Astrocyte (in vitro differentiated cells and primary cell): ENCODE results near the gene CELA2B. TPM values are rescaled to one million over a fixed set of nuclear protein-coding genes. Genes with fewer than 3 reads are reported as not detected.
A peak's percentile ranks its signal among the peaks of the same experiment; 100 is the strongest.
"Not testable (repeated sequence)": the region's sequence is repeated elsewhere in the genome, so short reads cannot be mapped to it uniquely, and the experiment has no call there.

Experiments
- DNase-seq: peaks from one replicate; pipeline ENCODE4 v3.0.0-alpha.2; 2010; ENCODE audit warnings: low read depth
- FAIRE-seq: peaks from 2 replicates; lab custom pipeline; 2011; peaks lifted over from hg19 to GRCh38; lab: Jason Lieb, UNC
- H2AFZ ChIP-seq: 2 replicates; pipeline ENCODE4 v1.6.0; 2012; ENCODE audit warnings: low read depth, low read length, inconsistent platforms
- H3K27ac ChIP-seq: 2 replicates; pipeline ENCODE4 v1.5.1; 2011; ENCODE audit warnings: low read depth, low read length, inconsistent platforms
- H3K27me3 ChIP-seq: 2 replicates; pipeline ENCODE4 v1.6.0; 2011; ENCODE audit warnings: low read length, inconsistent platforms; ENCODE audit not compliant: insufficient read depth
- H3K36me3 ChIP-seq: 2 replicates; pipeline ENCODE4 v1.5.1; 2011; ENCODE audit warnings: low read length, inconsistent platforms; ENCODE audit not compliant: insufficient read depth
- H3K4me1 ChIP-seq: 2 replicates; pipeline ENCODE4 v1.5.1; 2011; ENCODE audit warnings: low read length, inconsistent platforms; ENCODE audit not compliant: insufficient read depth
- H3K4me2 ChIP-seq: 2 replicates; pipeline ENCODE4 v1.6.0; 2012; ENCODE audit warnings: low read length, inconsistent platforms
- H3K4me3 ChIP-seq: 2 replicates; pipeline ENCODE4 v1.5.1; 2011; ENCODE audit warnings: low read depth, mild to moderate bottlenecking, low read length, inconsistent platforms; ENCODE audit not compliant: insufficient read depth
- H3K79me2 ChIP-seq: 2 replicates; pipeline ENCODE4 v1.6.0; 2012; ENCODE audit warnings: mild to moderate bottlenecking, low read length, inconsistent platforms; ENCODE audit not compliant: insufficient read depth
- H3K9ac ChIP-seq: 2 replicates; pipeline ENCODE4 v1.6.0; 2012; ENCODE audit warnings: mild to moderate bottlenecking, low read length, inconsistent platforms
- H3K9me3 ChIP-seq: 2 replicates; pipeline ENCODE4 v1.5.1; 2012; ENCODE audit warnings: low read depth, mild to moderate bottlenecking, low read length, inconsistent platforms; ENCODE audit not compliant: insufficient read depth
- H4K20me1 ChIP-seq: 2 replicates; pipeline ENCODE4 v1.6.0; 2012; ENCODE audit warnings: low read length, inconsistent platforms; ENCODE audit not compliant: insufficient read depth
- H3K27ac Mint-ChIP-seq: one replicate; pipeline ENCODE4 v1.8.0; 2021; ENCODE audit warnings: mild to moderate bottlenecking, mixed read lengths; ENCODE audit not compliant: unreplicated experiment
- H3K27me3 Mint-ChIP-seq: one replicate; pipeline ENCODE4 v1.8.0; 2021; ENCODE audit warnings: low read depth, mixed read lengths; ENCODE audit not compliant: unreplicated experiment
- H3K36me3 Mint-ChIP-seq: one replicate; pipeline ENCODE4 v1.8.0; 2021; ENCODE audit warnings: low read depth, mixed read lengths; ENCODE audit not compliant: unreplicated experiment
- H3K4me1 Mint-ChIP-seq: one replicate; pipeline ENCODE4 v1.8.0; 2021; ENCODE audit warnings: low read depth, mixed read lengths; ENCODE audit not compliant: unreplicated experiment
- H3K4me3 Mint-ChIP-seq: one replicate; pipeline ENCODE4 v1.8.0; 2021; ENCODE audit warnings: mild to moderate bottlenecking, moderate library complexity, mixed read lengths; ENCODE audit not compliant: unreplicated experiment
- H3K9me3 Mint-ChIP-seq: one replicate; pipeline ENCODE4 v1.8.0; 2021; ENCODE audit warnings: mild to moderate bottlenecking, mixed read lengths; ENCODE audit not compliant: unreplicated experiment
- CTCF ChIP-seq: IDR thresholded peaks from 2 replicates; pipeline ENCODE4 v1.5.1; 2011; ENCODE audit warnings: low read depth, mild to moderate bottlenecking, inconsistent platforms, low read length, moderate library complexity; ENCODE audit not compliant: insufficient read depth
- EZH2 ChIP-seq: IDR thresholded peaks from 2 replicates; pipeline ENCODE4 v1.6.1; 2012; ENCODE audit warnings: mild to moderate bottlenecking, low read length, inconsistent platforms; ENCODE audit not compliant: insufficient read depth
- total RNA-seq: library from RNA; stranded (reverse); gene quantifications from 2 replicates; pipeline ENCODE4 v1.2.1, GENCODE V29; 2021

Gene CELA2B
- total RNA-seq, 1 donor from 2014 or later, result not detected

DNA sequence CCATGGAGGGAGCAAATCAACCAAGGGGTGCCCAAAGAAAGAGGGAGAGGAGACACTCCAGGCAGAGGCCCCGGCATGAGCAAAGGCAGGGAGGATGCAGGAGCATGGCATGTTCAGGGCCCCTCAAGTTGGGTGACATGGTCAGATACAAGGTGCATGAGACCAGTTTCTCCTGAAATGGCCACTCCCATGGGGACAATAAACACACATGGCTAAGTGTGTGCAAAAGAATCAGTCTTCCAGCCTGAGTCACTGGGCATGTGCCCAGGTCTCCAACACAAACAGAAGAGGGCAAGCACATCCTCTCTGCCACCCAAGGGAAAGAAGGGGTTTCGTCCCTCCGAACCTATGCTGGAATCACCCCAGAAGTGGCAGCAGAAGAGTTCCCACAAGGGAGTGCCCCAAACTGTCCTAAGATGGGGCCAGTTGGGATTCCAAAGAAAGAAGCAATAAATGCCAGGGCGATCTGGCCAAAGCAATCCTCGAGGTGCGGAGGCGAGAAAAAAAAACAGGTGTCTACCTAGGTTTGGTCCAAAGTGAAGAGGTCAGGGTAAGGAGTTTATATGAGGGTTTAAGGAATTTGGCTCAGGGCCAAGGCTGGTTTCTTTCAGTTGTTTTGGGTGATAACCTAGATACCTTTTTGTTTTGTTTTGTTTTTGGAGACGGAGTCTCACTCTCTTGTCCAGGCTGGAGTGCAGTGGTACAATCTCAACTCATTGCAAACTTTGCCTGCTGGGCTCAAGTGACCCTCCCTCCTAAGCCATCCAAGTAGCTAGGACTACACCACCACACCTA is 34.9 kb downstream of the CELA2B start:
- Histone ChIP-seq H3K79me2 (no peaks in the 10 kb centered on the region), H3K36me3 (no peaks in the 10 kb centered on the region), H3K27ac (no peak overlapping the region), H3K27me3 (no peaks in the 10 kb centered on the region), H3K4me2 (no peak overlapping the region), H3K4me3 (no peak overlapping the region), H4K20me1 (no peaks in the 10 kb centered on the region), H3K9ac (no peak overlapping the region), H2AFZ (no peak overlapping the region), H3K9me3 (no peaks in the 10 kb centered on the region), H3K4me1 (no peaks in the 10 kb centered on the region)
- no peaks in the 10 kb centered on the region for H3K9me3 Mint-ChIP-seq
- DNase-seq (no peak), FAIRE-seq (no peak)
- peaks cover 14% of the 10 kb centered on the region for H3K36me3 Mint-ChIP-seq
- no peaks in the 10 kb centered on the region for H3K27me3 Mint-ChIP-seq
- TF ChIP-seq CTCF (no peak), EZH2 (no peak)
- H3K4me3 Mint-ChIP-seq, result no peak overlapping the region
- H3K4me1 Mint-ChIP-seq, result no peaks in the 10 kb centered on the region
- H3K27ac Mint-ChIP-seq, result peak overlapping the region; percentile 41

DNA sequence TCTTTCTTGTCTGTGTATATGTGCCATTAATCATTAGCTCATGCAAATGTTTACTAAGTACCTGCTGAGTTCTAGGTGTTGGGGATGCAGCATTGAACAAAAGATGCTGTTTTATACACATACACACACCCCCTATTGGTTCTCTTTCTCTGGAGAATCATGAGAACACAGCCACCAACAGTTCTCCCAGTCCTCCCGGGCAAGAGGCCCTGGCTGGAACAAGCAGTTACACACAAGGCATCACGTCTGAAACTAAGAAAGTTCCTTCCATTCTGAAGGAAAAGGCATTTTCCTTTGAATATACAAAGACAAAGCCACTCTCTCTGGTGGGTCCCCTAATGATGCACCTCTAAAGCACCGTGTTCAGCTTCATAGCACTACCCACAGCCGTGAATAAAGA is 37.3 kb downstream of the CELA2B start:
- Histone ChIP-seq H3K27ac (no peak overlapping the region), H3K79me2 (no peaks in the 10 kb centered on the region), H4K20me1 (no peaks in the 10 kb centered on the region), H3K4me3 (no peak overlapping the region), H3K4me1 (no peaks in the 10 kb centered on the region), H3K27me3 (no peaks in the 10 kb centered on the region), H2AFZ (no peak overlapping the region), H3K4me2 (no peak overlapping the region), H3K36me3 (no peaks in the 10 kb centered on the region), H3K9me3 (no peaks in the 10 kb centered on the region), H3K9ac (no peak overlapping the region)
- no peak for DNase-seq
- Mint-ChIP-seq H3K27ac (no peak overlapping the region), H3K4me3 (no peak overlapping the region), H3K27me3 (no peaks in the 10 kb centered on the region), H3K9me3 (no peaks in the 10 kb centered on the region), H3K36me3 (peaks cover 14% of the 10 kb centered on the region), H3K4me1 (no peaks in the 10 kb centered on the region)
- TF ChIP-seq CTCF, result no peak
- no peak for TF ChIP-seq EZH2
- FAIRE-seq, result no peak

GRCh38 chr1:15513919-15514318 is 38.0 kb downstream of the CELA2B start:
- no peak overlapping the region for H3K4me3 ChIP-seq
- H3K9ac ChIP-seq, result no peak overlapping the region
- FAIRE-seq (no peak), DNase-seq (no peak)
- no peak overlapping the region for H3K4me3 Mint-ChIP-seq
- H3K9me3 Mint-ChIP-seq, result no peaks in the 10 kb centered on the region
- no peaks in the 10 kb centered on the region for H3K36me3 ChIP-seq
- no peaks in the 10 kb centered on the region for H3K79me2 ChIP-seq
- H3K27ac ChIP-seq, result no peak overlapping the region
- no peak overlapping the region for H3K27ac Mint-ChIP-seq
- H3K4me1 Mint-ChIP-seq, result no peaks in the 10 kb centered on the region
- H3K4me2 ChIP-seq, result no peak overlapping the region
- peaks cover 14% of the 10 kb centered on the region for H3K36me3 Mint-ChIP-seq
- TF ChIP-seq EZH2 (no peak), CTCF (no peak)
- no peaks in the 10 kb centered on the region for H3K9me3 ChIP-seq
- no peaks in the 10 kb centered on the region for H4K20me1 ChIP-seq
- H2AFZ ChIP-seq, result no peak overlapping the region
- no peaks in the 10 kb centered on the region for H3K4me1 ChIP-seq
- H3K27me3 Mint-ChIP-seq, result no peaks in the 10 kb centered on the region
- no peaks in the 10 kb centered on the region for H3K27me3 ChIP-seq

GRCh38 chr1:15514557-15514956 is 38.7 kb downstream of the CELA2B start:
- not testable (repeated sequence) for H3K27me3 Mint-ChIP-seq, DNase-seq, FAIRE-seq, H3K4me3 ChIP-seq, H3K79me2 ChIP-seq, H4K20me1 ChIP-seq, H3K9me3 Mint-ChIP-seq, H3K36me3 ChIP-seq, H3K4me1 Mint-ChIP-seq, H3K9ac ChIP-seq, H3K27ac Mint-ChIP-seq, H3K4me3 Mint-ChIP-seq, H2AFZ ChIP-seq, H3K4me2 ChIP-seq, H3K9me3 ChIP-seq, H3K27me3 ChIP-seq, H3K4me1 ChIP-seq, H3K27ac ChIP-seq
- peaks cover 12% of the 10 kb centered on the region for H3K36me3 Mint-ChIP-seq
